IMR-90 (cell line): ENCODE results near the gene MYEOV. TPM values are rescaled to one million over a fixed set of nuclear protein-coding genes. Genes with fewer than 3 reads are reported as not detected.

Experiments
- ATAC-seq: fragments of 200-7000 bp; cut with Tn5 transposase; 2 replicates; pipeline ENCODE4 v1.9.1; 2020; ENCODE audit warnings: low read depth, mild to moderate bottlenecking, moderate library complexity
- BruUV-seq: library from RNA; stranded (reverse); fragments of 400-500 nt; replicated peaks from 2 replicates; lab custom pipeline; 2021; lab: Mats Ljungman, UMichigan
- CTCF ChIA-PET: fragments of 300-600 bp; formaldehyde crosslinking; extraction: SDS; loops from one replicate; lab custom pipeline; 2021; ENCODE audit warnings: antibody characterized with exemption; lab: Yijun Ruan, JAX
- POLR2A ChIA-PET: fragments of 300-600 bp; sonication (Branson Sonifier 250); formaldehyde crosslinking; loops from one replicate; lab custom pipeline; 2022; ENCODE audit warnings: antibody characterized with exemption; ENCODE audit not compliant: unreplicated experiment; lab: Charles Lee
- DNase-seq: peaks from one replicate; pipeline ENCODE4 v3.0.0; 2013
- H2AFZ ChIP-seq: replicated peaks from 2 replicates; pipeline ENCODE3; 2013; ENCODE audit warnings: low read length, mild to moderate bottlenecking; ENCODE audit not compliant: poor library complexity
- H2AK5ac ChIP-seq: 2 replicates; pipeline ENCODE4 v1.6.1; 2013; ENCODE audit warnings: low read depth, low read length, inconsistent platforms
- H2AK9ac ChIP-seq: replicated peaks from 2 replicates; pipeline ENCODE3; 2013; ENCODE audit warnings: mild to moderate bottlenecking, low read depth, low read length, moderate library complexity; ENCODE audit not compliant: poor library complexity
- H2BK120ac ChIP-seq: 2 replicates; pipeline ENCODE4 v1.6.1; 2013; ENCODE audit warnings: low read depth, low read length, inconsistent platforms
- H2BK15ac ChIP-seq: 3 replicates; pipeline ENCODE4 v1.6.1; 2013; ENCODE audit warnings: low read depth, low read length, inconsistent platforms
- H2BK20ac ChIP-seq: 2 replicates; pipeline ENCODE4 v1.6.1; 2013; ENCODE audit warnings: low read depth, mild to moderate bottlenecking, inconsistent platforms, low read length, moderate library complexity
- H2BK5ac ChIP-seq: 2 replicates; pipeline ENCODE4 v1.6.1; 2013; ENCODE audit warnings: mild to moderate bottlenecking, low read depth, low read length, inconsistent platforms; ENCODE audit not compliant: poor library complexity, severe bottlenecking
- H3K14ac ChIP-seq: replicated peaks from 2 replicates; pipeline ENCODE4 v1.6.1; 2013; ENCODE audit warnings: low read depth, low read length, inconsistent platforms
- H3K18ac ChIP-seq: 2 replicates; pipeline ENCODE4 v1.6.1; 2013; ENCODE audit warnings: low read depth, low read length, control low read depth
- H3K23ac ChIP-seq: 2 replicates; pipeline ENCODE4 v1.6.1; 2013; ENCODE audit warnings: low read depth, low read length, inconsistent platforms
- H3K27ac ChIP-seq: 2 replicates; pipeline ENCODE4 v1.5.1; 2013; ENCODE audit warnings: mild to moderate bottlenecking, control low read depth, low read length; ENCODE audit not compliant: insufficient read depth
- H3K27me3 ChIP-seq: 2 replicates; pipeline ENCODE4 v1.6.1; 2013; ENCODE audit warnings: low read length; ENCODE audit not compliant: control insufficient read depth, insufficient read depth
- H3K36me3 ChIP-seq: 2 replicates; pipeline ENCODE4 v1.6.1; 2013; ENCODE audit warnings: low read length, mixed read lengths; ENCODE audit not compliant: control insufficient read depth, insufficient read depth
- H3K4ac ChIP-seq: 2 replicates; pipeline ENCODE4 v1.6.1; 2013; ENCODE audit warnings: low read depth, low read length, inconsistent platforms
- H3K4me1 ChIP-seq: 2 replicates; pipeline ENCODE4 v1.6.1; 2013; ENCODE audit warnings: low read length, mixed read lengths; ENCODE audit not compliant: control insufficient read depth, insufficient read depth
- H3K4me2 ChIP-seq: 2 replicates; pipeline ENCODE4 v1.6.1; 2013; ENCODE audit warnings: low read depth, mild to moderate bottlenecking, control low read depth, low read length, moderate library complexity
- H3K4me3 ChIP-seq: 2 replicates; pipeline ENCODE4 v1.5.1; 2013; ENCODE audit warnings: low read depth, mild to moderate bottlenecking, control low read depth, low read length, moderate library complexity; ENCODE audit not compliant: insufficient read depth
- H3K56ac ChIP-seq: 2 replicates; pipeline ENCODE4 v1.6.1; 2013; ENCODE audit warnings: low read length, inconsistent platforms; ENCODE audit not compliant: insufficient read depth; ENCODE audit errors: extremely low read depth
- H3K79me1 ChIP-seq, 2 experiments: 2 replicates each; pipeline ENCODE4 v1.6.1; 2013; ENCODE audit warnings: low read length in 2 of 2, inconsistent platforms in 1 of 2, low read depth in 1 of 2
- H3K9ac ChIP-seq: 2 replicates; pipeline ENCODE4 v1.6.1; 2013; ENCODE audit warnings: low read depth, low read length, control low read depth
- H3K9me1 ChIP-seq: 2 replicates; pipeline ENCODE4 v1.6.1; 2013; ENCODE audit warnings: low read length, inconsistent platforms; ENCODE audit not compliant: insufficient read depth
- H3K9me3 ChIP-seq: 2 replicates; pipeline ENCODE4 v1.6.1; 2013; ENCODE audit warnings: low read length; ENCODE audit not compliant: control insufficient read depth, insufficient read depth
- H4K20me1 ChIP-seq: 2 replicates; pipeline ENCODE4 v1.6.1; 2013; ENCODE audit warnings: low read length, inconsistent platforms; ENCODE audit not compliant: insufficient read depth
- H4K5ac ChIP-seq: 2 replicates; pipeline ENCODE4 v1.6.1; 2013; ENCODE audit warnings: mild to moderate bottlenecking, low read depth, low read length, control low read depth
- H4K8ac ChIP-seq, 2 experiments: 2 replicates each; pipeline ENCODE4 v1.6.1; 2013; ENCODE audit warnings: low read depth in 2 of 2, low read length in 2 of 2, control low read depth in 1 of 2, inconsistent platforms in 1 of 2
- H4K91ac ChIP-seq: 2 replicates; pipeline ENCODE4 v1.6.1; 2013; ENCODE audit warnings: low read depth, low read length, inconsistent platforms; ENCODE audit not compliant: insufficient read depth
- BHLHE40 ChIP-seq: fragments of 150-350 bp; IDR thresholded peaks from 2 replicates; pipeline ENCODE4 v1.6.1; 2016; ENCODE audit warnings: mild to moderate bottlenecking, low read depth, low read length
- CEBPB ChIP-seq: IDR thresholded peaks from 2 replicates; pipeline ENCODE4 v1.6.1; 2012; ENCODE audit warnings: low read depth, low read length, improper control_type of control experiment
- CTCF ChIP-seq: conservative IDR thresholded peaks from 2 replicates; pipeline ENCODE4 v1.5.1; 2012; ENCODE audit warnings: mild to moderate bottlenecking, low read depth, low read length, improper control_type of control experiment
- ELK1 ChIP-seq: fragments of 150-350 bp; IDR thresholded peaks from 2 replicates; pipeline ENCODE4 v1.6.1; 2016; ENCODE audit warnings: low read depth, mild to moderate bottlenecking, low read length, moderate library complexity, borderline replicate concordance
- FOS ChIP-seq: fragments of 150-350 bp; IDR thresholded peaks from 2 replicates; pipeline ENCODE4 v1.6.1; 2016; ENCODE audit warnings: low read depth, low read length
- MAFK ChIP-seq: IDR thresholded peaks from 2 replicates; pipeline ENCODE4 v1.6.1; 2012; ENCODE audit warnings: low read depth, low read length, improper control_type of control experiment
- MAZ ChIP-seq: IDR thresholded peaks from 2 replicates; pipeline ENCODE4 v1.6.1; 2012; ENCODE audit warnings: low read depth, mild to moderate bottlenecking, low read length, improper control_type of control experiment, moderate library complexity, borderline replicate concordance
- MXI1 ChIP-seq: IDR thresholded peaks from 2 replicates; pipeline ENCODE4 v1.6.1; 2012; ENCODE audit warnings: low read depth, mild to moderate bottlenecking, low read length, moderate library complexity, borderline replicate concordance
- NFE2L2 ChIP-seq: fragments of 150-350 bp; IDR thresholded peaks from 2 replicates; pipeline ENCODE4 v1.6.1; 2016; ENCODE audit warnings: low read depth, mild to moderate bottlenecking, low read length
- POLR2A ChIP-seq: IDR thresholded peaks from 2 replicates; pipeline ENCODE4 v1.6.1; 2012; ENCODE audit warnings: mild to moderate bottlenecking, low read depth, low read length
- RAD21 ChIP-seq: IDR thresholded peaks from 2 replicates; pipeline ENCODE4 v1.6.1; 2012; ENCODE audit warnings: low read length, improper control_type of control experiment
- RCOR1 ChIP-seq: IDR thresholded peaks from 2 replicates; pipeline ENCODE4 v1.6.1; 2012; ENCODE audit warnings: mild to moderate bottlenecking, low read length, improper control_type of control experiment; ENCODE audit not compliant: insufficient replicate concordance
- RFX5 ChIP-seq: IDR thresholded peaks from 2 replicates; pipeline ENCODE4 v1.8.0; 2012; ENCODE audit warnings: low read depth, mild to moderate bottlenecking, low read length, moderate library complexity
- SMC3 ChIP-seq: fragments of 150-350 bp; IDR thresholded peaks from 2 replicates; pipeline ENCODE4 v1.6.1; 2016; ENCODE audit warnings: low read depth, mild to moderate bottlenecking, antibody characterized with exemption, low read length, moderate library complexity
- WGBS, 2 experiments: methylation state at CpG; one replicate each; pipeline versions ENCODE4 v1.1.5 to v1.1.7; 2013; ENCODE audit warnings: missing lambda C conversion rate in 2 of 2; ENCODE audit not compliant: insufficient read length in 1 of 2; ENCODE audit errors: extremely low coverage in 2 of 2; 5-methylcytosine and 5-hydroxymethylcytosine counted together
- dilution Hi-C: fragments of 300-500 bp; cut with HindIII; formaldehyde crosslinking; loops from one replicate; pipeline ENCODE4 v1.14.3; 2018; ENCODE audit warnings: low sequenced_read_pairs; ENCODE audit not compliant: unreplicated experiment
- in situ Hi-C: fragments of 300-500 bp; cut with MboI; formaldehyde crosslinking; loops from 3 replicates; pipeline ENCODE4 v1.14.3; 2019; ENCODE audit warnings: low sequenced_read_pairs, inconsistent platforms, mixed read lengths
- intact Hi-C: fragments of 100-400 bp; cut with micrococcal nuclease; formaldehyde crosslinking; loops from 2 replicates; pipeline ENCODE4 v1.10.0; 2022
- polyA plus RNA-seq, 3 experiments: library from polyadenylated mRNA; depleted of rRNA; stranded (reverse); fragments of >200 nt; gene quantifications; 2 replicates each; pipeline ENCODE4 v1.2.3, GENCODE V29; 2012; ENCODE audit warnings: low replicate concordance in 1 of 3
- total RNA-seq: library from RNA; depleted of rRNA; stranded (reverse); fragments of >200 nt; gene quantifications from 2 replicates; pipeline ENCODE4 v1.2.3, GENCODE V29; 2012
- TF ChIP-seq, protein P1 (sequence below): fragments of 150-350 bp; IDR thresholded peaks from 2 replicates; pipeline ENCODE4 v1.6.1; 2017; ENCODE audit warnings: mild to moderate bottlenecking, antibody characterized with exemption, low read length, low read depth

Gene MYEOV
- total and polyA plus RNA-seq, 2 of the 4 experiments (the other 2 are of a cell fraction): 5.8 to 6.8 TPM

DNA sequence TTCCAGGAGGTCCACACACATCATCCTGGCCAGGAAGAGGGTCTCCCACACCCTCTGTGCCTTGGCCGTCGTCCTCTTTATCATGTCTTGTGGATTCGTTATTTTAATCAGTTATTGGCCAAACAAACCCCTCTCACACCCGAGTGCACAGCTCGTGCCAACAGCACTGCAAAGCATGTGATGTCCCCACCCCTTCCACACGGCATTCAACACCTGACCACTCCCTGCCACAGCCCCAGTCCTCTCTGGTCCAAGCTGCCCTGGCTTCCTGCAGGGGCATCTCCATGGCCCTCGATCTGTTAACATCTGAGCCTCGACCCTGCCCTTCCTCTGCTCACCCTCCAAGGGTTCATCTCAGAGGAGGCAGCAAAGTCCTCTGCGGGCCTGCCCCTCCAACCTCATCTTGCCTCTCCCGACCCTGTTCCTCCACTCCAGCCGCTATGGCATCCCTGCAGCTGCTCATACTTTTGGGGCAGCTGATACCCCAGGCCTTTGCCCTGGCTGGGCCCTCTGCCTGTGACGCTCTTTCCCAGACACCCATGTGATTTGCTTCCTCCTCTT, 14.0 kb downstream of the MYEOV start:
- dilution Hi-C loops: no loop called here
- Histone ChIP-seq H2BK5ac (no peak overlapping the region), H3K36me3 (no peaks in the 10 kb centered on the region), H4K20me1 (no peaks in the 10 kb centered on the region), H2BK120ac (no peak overlapping the region), H4K91ac (no peak overlapping the region; the same call in 1 of the 2 replicates), H3K9me1 (peaks cover 19% of the 10 kb centered on the region), H3K18ac (no peak overlapping the region), H3K14ac (no peak overlapping the region), H2AFZ (no peak overlapping the region), H3K79me1 (peaks cover 8 to 78% of the 10 kb centered on the region in 2 experiments; a peak in 3 of 4 replicates), H2BK20ac (no peak overlapping the region), H2AK5ac (peak overlapping the region; percentile 66; the same call in 1 of the 2 replicates), H4K8ac (no peak overlapping the region; a peak in 1 of 4 replicates), H2BK15ac (no peak overlapping the region), H3K9ac (no peak overlapping the region), H3K9me3 (no peaks in the 10 kb centered on the region), H3K4me1 (peaks cover 12% of the 10 kb centered on the region), H3K4me2 (no peak overlapping the region), H3K23ac (no peak overlapping the region), H2AK9ac (peak overlapping the region; percentile 23), H3K56ac (no peak overlapping the region), H3K27ac (no peak overlapping the region), H3K27me3 (no peaks in the 10 kb centered on the region), H4K5ac (no peak overlapping the region), H3K4me3 (no peak overlapping the region), H3K4ac (peak overlapping the region; percentile 53; the same call in 1 of the 2 replicates)
- in situ Hi-C loops: no loop called here
- intact Hi-C loops: no loop called here
- ChIA-PET CTCF (interaction anchor here (1.6 kb wide), 2 partner anchors 11 to 15 kb away, joined by 3 to 4 read pairs; no protein-coding TSS in a partner anchor), POLR2A (no interaction called here)
- TF ChIP-seq MXI1 (no peak), MAFK (no peak), POLR2A (no peak), RAD21 (no peak), RCOR1 (no peak), ELK1 (no peak), RFX5 (no peak), BHLHE40 (no peak), MAZ (no peak), CTCF (no peak), FOS (no peak), NFE2L2 (no peak), SMC3 (no peak), CEBPB (no peak)
- TF ChIP-seq, protein P1, sequence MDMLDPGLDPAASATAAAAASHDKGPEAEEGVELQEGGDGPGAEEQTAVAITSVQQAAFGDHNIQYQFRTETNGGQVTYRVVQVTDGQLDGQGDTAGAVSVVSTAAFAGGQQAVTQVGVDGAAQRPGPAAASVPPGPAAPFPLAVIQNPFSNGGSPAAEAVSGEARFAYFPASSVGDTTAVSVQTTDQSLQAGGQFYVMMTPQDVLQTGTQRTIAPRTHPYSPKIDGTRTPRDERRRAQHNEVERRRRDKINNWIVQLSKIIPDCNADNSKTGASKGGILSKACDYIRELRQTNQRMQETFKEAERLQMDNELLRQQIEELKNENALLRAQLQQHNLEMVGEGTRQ: no peak
- DNase-seq (no peak), ATAC-seq (no peak)
- BruUV-seq: no TSS peak
- WGBS, 2 experiments: 78% methylated on average over 10 of the region's 12 CpGs; no CpG with 5 or more reads in 1 of the 2 experiments
